COLO668 (cell line): ENCODE measurements around the gene SLAMF7.

Experiments
- DNase-seq: peaks from one replicate; lab custom pipeline; 2025; ENCODE audit not compliant: unreplicated experiment; lab: John Stamatoyannopoulos, UW

The SLAMF7 gene

DNA sequence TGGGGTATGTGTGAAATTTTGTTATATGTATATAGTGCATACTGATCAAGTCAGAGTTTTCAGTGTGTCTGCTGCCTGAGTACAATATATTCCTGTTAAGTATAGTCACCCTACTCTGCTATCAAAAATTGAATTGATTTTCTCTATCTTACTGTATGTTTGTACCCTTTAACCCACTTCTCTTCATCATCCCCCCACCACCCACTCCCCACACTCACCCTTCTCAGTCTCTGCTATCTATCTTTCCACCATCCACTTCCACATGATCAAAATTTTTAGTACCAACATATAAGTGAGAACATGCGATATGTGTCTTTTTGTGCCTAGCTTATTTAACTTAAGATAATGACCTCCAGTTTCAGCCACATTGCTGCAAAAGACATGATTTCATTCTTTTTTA lies 61.1 kb downstream of the SLAMF7 start:
- DNase-seq: no peak

DNA sequence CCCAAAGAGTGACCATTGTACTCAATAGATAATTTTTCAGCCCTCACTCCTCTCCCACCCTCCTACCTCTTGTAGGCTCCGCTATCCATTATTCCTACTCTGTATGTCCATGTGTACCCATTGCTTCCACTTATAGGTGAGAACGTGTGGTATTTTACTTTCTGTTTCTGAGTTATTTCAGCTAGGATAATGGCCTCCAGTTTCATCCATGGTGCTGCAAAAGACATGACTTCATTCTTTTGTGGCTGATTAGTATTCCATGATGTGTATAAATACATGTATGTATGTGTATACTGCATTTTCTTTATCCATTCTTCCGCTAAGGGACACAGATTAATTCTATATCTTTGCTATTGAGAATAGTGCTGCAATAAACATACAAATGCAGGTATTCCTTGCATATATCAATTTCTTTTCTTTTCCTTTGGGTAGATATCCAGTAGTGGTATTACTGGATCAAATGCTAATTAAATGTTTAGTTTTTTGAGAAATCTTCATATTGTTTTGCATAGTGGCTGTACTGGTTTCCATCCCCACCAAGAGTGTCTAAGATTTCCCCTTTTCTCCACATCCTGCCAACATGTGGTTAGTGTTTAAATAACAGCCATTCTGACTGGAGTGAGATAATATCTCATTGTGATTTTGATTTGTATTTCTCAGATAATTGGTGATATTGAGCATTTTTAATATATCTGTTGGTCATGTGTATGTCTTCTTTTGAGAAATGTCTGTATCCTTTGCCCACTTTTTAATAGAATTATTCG lies 61.8 kb downstream of the SLAMF7 start:
- no peak for DNase-seq

GRCh38 chr1:160801836-160802580 lies 63.0 kb downstream of the SLAMF7 start:
- no peak for DNase-seq
